ENCODE data around the gene NEDD4L.

- TF ChIP-seq CTCF (optimal IDR thresholded peaks at IDR 0.05 in 1 of 3, IDR thresholded peaks at IDR 0.05 in 1 of 3, conservative IDR thresholded peaks at IDR 0.05 in 1 of 3; ENCODE audit: extremely low read depth in 1 of 3, insufficient read depth in 2 of 3, low read length in 3 of 3): no peak
- no peak for TF ChIP-seq EZH2 (IDR thresholded peaks at IDR 0.05; ENCODE audit: low read length)
These were observed 258.8 kb downstream of the NEDD4L start for GRCh38 chr18:58302811-58303210.

Measured in keratinocyte (primary cell).